Endothelial cell of umbilical vein (primary cell): ENCODE measurements around the gene USP31. TPM values are rescaled to one million over a fixed set of nuclear protein-coding genes. Genes with fewer than 3 reads are reported as not detected.

ENCODE experiments used
- BruUV-seq: library from RNA; stranded (reverse); fragments of 400-500 nt; replicated peaks from 2 replicates; lab custom pipeline; 2021; lab: Mats Ljungman, UMichigan
- CTCF ChIA-PET: fragments of 300-600, 350-600 bp; sonication (Branson Sonifier 250); formaldehyde crosslinking; loops from one replicate; lab custom pipeline; 2021; ENCODE audit warnings: antibody characterized with exemption, inconsistent platforms; lab: Charles Lee
- POLR2A ChIA-PET: fragments of 300-600, 350-600 bp; sonication (Branson Sonifier 250); formaldehyde crosslinking; loops from one replicate; lab custom pipeline; 2021; ENCODE audit warnings: antibody characterized with exemption, inconsistent platforms; lab: Charles Lee
- DNase-seq: peaks from one replicate; pipeline ENCODE4 v3.0.0-alpha.2; 2011; ENCODE audit warnings: low read depth, low spot score
- FAIRE-seq: peaks from 2 replicates; lab custom pipeline; 2011; peaks lifted over from hg19 to GRCh38; lab: Jason Lieb, UNC
- H2AFZ ChIP-seq: 2 replicates; pipeline ENCODE4 v1.6.0; 2012; ENCODE audit warnings: low read depth, low read length, control low read depth, inconsistent platforms
- H3K27ac ChIP-seq: 2 replicates; pipeline ENCODE4 v1.5.1; 2011; ENCODE audit warnings: low read depth, mild to moderate bottlenecking, control low read depth, low read length, moderate library complexity; ENCODE audit not compliant: insufficient read depth
- H3K27me3 ChIP-seq, 2 experiments: 2 replicates each; pipeline versions ENCODE4 v1.6.0 to v1.6.1; 2011; ENCODE audit warnings: low read length in 2 of 2, mixed read lengths in 1 of 2; ENCODE audit not compliant: control insufficient read depth in 2 of 2, insufficient read depth in 2 of 2
- H3K36me3 ChIP-seq, 2 experiments: 2 replicates in 1 of 2; 3 replicates in 1 of 2; pipeline ENCODE4 v1.5.1; 2011; ENCODE audit warnings: low read length in 2 of 2, mild to moderate bottlenecking in 1 of 2, moderate library complexity in 1 of 2; ENCODE audit not compliant: control insufficient read depth in 2 of 2, insufficient read depth in 2 of 2; ENCODE audit errors: extremely low read depth in 1 of 2
- H3K4me1 ChIP-seq: 3 replicates; pipeline ENCODE4 v1.5.1; 2011; ENCODE audit warnings: mild to moderate bottlenecking, low read length; ENCODE audit not compliant: control insufficient read depth, insufficient read depth; ENCODE audit errors: extremely low read depth
- H3K4me2 ChIP-seq: 2 replicates; pipeline ENCODE4 v1.6.1; 2011; ENCODE audit warnings: low read length, control low read depth, mixed read lengths; ENCODE audit not compliant: insufficient read depth
- H3K4me3 ChIP-seq, 3 experiments: fragments of 200-600 bp in 1 of 3; sonication (generic), shearing (Covaris generic) in 1 of 3; replicated peaks in 1 of 3; 2 replicates each; pipeline ENCODE4 v1.5.1; 2011 to 2016; ENCODE audit warnings: control low read depth in 3 of 3, low read length in 3 of 3, mild to moderate bottlenecking in 2 of 3, inconsistent platforms in 1 of 3, low read depth in 1 of 3, moderate library complexity in 1 of 3; ENCODE audit not compliant: insufficient read depth in 1 of 3
- H3K79me2 ChIP-seq: 2 replicates; pipeline ENCODE4 v1.6.0; 2012; ENCODE audit warnings: low read length, inconsistent platforms; ENCODE audit not compliant: control insufficient read depth, insufficient read depth
- H3K9ac ChIP-seq: replicated peaks from 2 replicates; pipeline ENCODE3; 2011; ENCODE audit warnings: low read length, control low read depth; ENCODE audit not compliant: insufficient read depth; ENCODE audit errors: extremely low read depth
- H3K9me1 ChIP-seq: replicated peaks from 3 replicates; pipeline ENCODE4 v1.6.0; 2011; ENCODE audit warnings: mild to moderate bottlenecking, low read length; ENCODE audit not compliant: control insufficient read depth, insufficient read depth; ENCODE audit errors: extremely low read depth
- H3K9me3 ChIP-seq: replicated peaks from 2 replicates; pipeline ENCODE4 v1.5.1; 2012; ENCODE audit warnings: low read length, inconsistent platforms; ENCODE audit not compliant: control insufficient read depth, insufficient read depth
- H4K20me1 ChIP-seq: replicated peaks from 2 replicates; pipeline ENCODE3; 2011; ENCODE audit warnings: mild to moderate bottlenecking, low read length; ENCODE audit not compliant: control insufficient read depth, insufficient read depth; ENCODE audit errors: extremely low read depth
- EZH2 ChIP-seq: IDR thresholded peaks from 2 replicates; pipeline ENCODE4 v1.6.1; 2012; ENCODE audit warnings: borderline replicate concordance, low read depth, mild to moderate bottlenecking, moderate library complexity, low read length, inconsistent platforms; ENCODE audit not compliant: severe bottlenecking
- FOS ChIP-seq: IDR thresholded peaks from 2 replicates; pipeline ENCODE4 v1.6.1; 2011; ENCODE audit warnings: mild to moderate bottlenecking, low read length, moderate library complexity, borderline replicate concordance; ENCODE audit not compliant: insufficient read depth
- JUN ChIP-seq: IDR thresholded peaks from 2 replicates; pipeline ENCODE4 v1.6.1; 2011; ENCODE audit warnings: borderline replicate concordance, low read depth; ENCODE audit not compliant: insufficient read length, insufficient read depth
- POLR2A ChIP-seq: IDR thresholded peaks from 2 replicates; pipeline ENCODE4 v1.6.1; 2012; ENCODE audit warnings: low read depth, mild to moderate bottlenecking, control low read depth, low read length
- POLR2AphosphoS5 ChIP-seq: IDR thresholded peaks from 2 replicates; pipeline ENCODE4 v1.6.1; 2012; ENCODE audit warnings: low read depth, mild to moderate bottlenecking, control low read depth, low read length, moderate library complexity; ENCODE audit not compliant: insufficient read depth
- dilution Hi-C: fragments of 300-500 bp; cut with MboI; formaldehyde crosslinking; loops from one replicate; pipeline ENCODE4 v1.15.0; 2019; ENCODE audit warnings: low sequenced_read_pairs; ENCODE audit not compliant: extremely low pct_ligation_motif_present
- intact Hi-C: fragments of 100-400 bp; cut with micrococcal nuclease; formaldehyde crosslinking; loops from one replicate; pipeline ENCODE4 v1.10.0; 2022
- polyA plus RNA-seq, 4 experiments: library from polyadenylated mRNA; depleted of rRNA in 3 of 4; stranded (reverse) in 3 of 4; unstranded in 1 of 4; fragments of >200 nt; gene quantifications; 2 replicates each; pipeline versions ENCODE4 v1.2.1 to v1.2.3, GENCODE V29; 2011 to 2012; ENCODE audit warnings: missing spikeins in 1 of 4
- total RNA-seq: library from RNA; stranded (reverse); gene quantifications from 2 replicates; pipeline ENCODE4 v1.2.3, GENCODE V29; 2021
- TF ChIP-seq, protein P1 (sequence below): IDR thresholded peaks from 2 replicates; pipeline ENCODE4 v1.6.1; 2011; ENCODE audit not compliant: insufficient read depth, insufficient read length

USP31 gene
- total and polyA plus RNA-seq, 2 donors (not counting 3 experiments of a cell fraction or from before 2014, with no cell fraction given), result 14.5 to 42.4 TPM

DNA sequence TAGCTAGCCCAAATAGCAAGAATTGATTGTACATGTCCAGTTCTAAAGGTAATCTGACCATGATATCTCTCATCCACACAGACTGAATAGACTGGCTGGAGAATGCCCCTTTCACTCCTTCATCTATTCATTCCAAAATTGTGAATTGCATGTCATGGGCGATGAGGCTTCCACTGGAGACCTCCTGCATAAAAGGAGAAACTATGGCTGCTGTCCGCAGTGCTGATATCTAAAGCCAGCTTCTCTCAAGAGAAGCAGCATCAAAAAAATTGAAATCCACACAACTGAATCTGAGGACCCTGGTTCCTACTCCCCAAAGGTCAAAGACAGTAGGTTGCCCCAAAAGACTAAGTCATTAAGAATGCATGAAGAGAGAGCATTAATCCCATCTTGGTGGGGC lies 25.4 kb upstream of the USP31 start:
- dilution Hi-C loops, result no loop called here
- Histone ChIP-seq H3K79me2 (no peaks in the 10 kb centered on the region), H4K20me1 (no peaks in the 10 kb centered on the region), H3K9me3 (no peaks in the 10 kb centered on the region), H3K4me2 (no peak overlapping the region), H3K4me3 (no peak overlapping the region), H3K4me1 (no peaks in the 10 kb centered on the region), H3K27me3 (peaks cover 0 to 3% of the 10 kb centered on the region in 2 experiments), H3K27ac (no peak overlapping the region), H3K36me3 (no peaks in the 10 kb centered on the region), H3K9ac (no peak overlapping the region), H2AFZ (no peak overlapping the region), H3K9me1 (no peaks in the 10 kb centered on the region)
- TF ChIP-seq POLR2A (no peak), EZH2 (no peak), FOS (no peak)
- no TSS peak for BruUV-seq
- ChIA-PET POLR2A (no interaction called here), CTCF (interaction anchor here (0.6 to 0.8 kb wide), 2 partner anchors 256 to 261 kb away, joined by 5 read pairs; no protein-coding TSS in a partner anchor)
- peak; percentile 11 for DNase-seq
- FAIRE-seq, result no peak
- intact Hi-C loops, result no loop called here

DNA sequence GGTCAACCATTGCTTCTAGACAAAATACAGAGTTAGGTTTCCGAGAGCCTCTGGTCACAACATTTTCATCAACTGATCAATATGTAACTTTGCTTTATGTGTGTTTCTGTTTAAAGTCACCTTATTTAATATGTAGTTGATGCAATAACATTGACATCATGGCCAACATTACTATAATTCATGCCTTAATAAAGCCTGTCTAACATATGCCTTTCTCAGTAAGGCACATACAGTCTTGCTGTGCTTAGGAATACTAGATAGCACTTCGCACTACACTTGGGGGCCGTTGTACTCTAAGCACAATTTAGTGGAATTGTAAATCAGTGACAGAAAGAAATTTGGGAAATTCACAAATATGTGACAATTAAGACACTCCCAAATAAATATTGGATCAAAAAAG lies 23.7 kb upstream of the USP31 start:
- ChIA-PET CTCF (interaction anchor here (1.2 kb wide), 1 partner anchor 263 kb away, joined by 7 read pairs; no protein-coding TSS in a partner anchor), POLR2A (no interaction called here)
- Histone ChIP-seq H3K27ac (no peak overlapping the region), H4K20me1 (no peaks in the 10 kb centered on the region), H3K9me3 (no peaks in the 10 kb centered on the region), H3K4me3 (no peak overlapping the region), H3K4me2 (no peak overlapping the region), H3K9ac (no peak overlapping the region), H3K4me1 (no peaks in the 10 kb centered on the region), H3K36me3 (no peaks in the 10 kb centered on the region), H2AFZ (no peak overlapping the region), H3K79me2 (no peaks in the 10 kb centered on the region), H3K27me3 (peaks cover 0 to 3% of the 10 kb centered on the region in 2 experiments), H3K9me1 (no peaks in the 10 kb centered on the region)
- FAIRE-seq, result no peak
- TF ChIP-seq, protein P1, sequence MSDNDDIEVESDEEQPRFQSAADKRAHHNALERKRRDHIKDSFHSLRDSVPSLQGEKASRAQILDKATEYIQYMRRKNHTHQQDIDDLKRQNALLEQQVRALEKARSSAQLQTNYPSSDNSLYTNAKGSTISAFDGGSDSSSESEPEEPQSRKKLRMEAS, result no peak
- no peak for TF ChIP-seq FOS
- TF ChIP-seq JUN, result no peak
- TF ChIP-seq POLR2AphosphoS5, result no peak
- intact Hi-C loops, result no loop called here
- DNase-seq, result no peak
- dilution Hi-C loops, result no loop called here
- BruUV-seq, result no TSS peak
